HG03097 (cell line): ENCODE measurements around the gene NAP1L1.

Source experiments
- ATAC-seq: cut with Tn5 transposase; IDR thresholded peaks from one replicate; pipeline ENCODE4 v1.9.1; 2021; ENCODE audit not compliant: unreplicated experiment, low FRiP score

NAP1L1 gene

GRCh38 chr12:76083904-76084862 is at the start of gene NAP1L1:
NAP1L1 (minus strand) TSS chr12:76084685; CDS start chr12:76074219, 10,466 bp downstream.
- peak; percentile 95 for ATAC-seq

- ATAC-seq = no peak
Observed at GRCh38 chr12:76127588-76127987, 43.1 kb upstream of the NAP1L1 start.

GRCh38 chr12:76124456-76124855 is 40.0 kb upstream of the NAP1L1 start:
- ATAC-seq = no peak

- ATAC-seq = no peak
Observed at GRCh38 chr12:76123259-76124212, 39.1 kb upstream of the NAP1L1 start.

GRCh38 chr12:76119887-76120286 is 35.4 kb upstream of the NAP1L1 start:
- ATAC-seq = no peak

GRCh38 chr12:76117751-76118150 is 33.3 kb upstream of the NAP1L1 start:
- ATAC-seq = no peak

GRCh38 chr12:76117067-76117691 is 32.7 kb upstream of the NAP1L1 start:
- no peak for ATAC-seq

GRCh38 chr12:76113800-76114757 is 29.6 kb upstream of the NAP1L1 start:
- no peak for ATAC-seq

GRCh38 chr12:76111209-76111749 is 26.8 kb upstream of the NAP1L1 start:
- no peak for ATAC-seq

GRCh38 chr12:76109879-76110278 is 25.4 kb upstream of the NAP1L1 start:
- ATAC-seq = no peak

GRCh38 chr12:76108356-76108755 is 23.9 kb upstream of the NAP1L1 start:
- ATAC-seq = no peak

GRCh38 chr12:76106631-76107030 is 22.1 kb upstream of the NAP1L1 start:
- no peak for ATAC-seq

GRCh38 chr12:76103958-76104357 is 19.5 kb upstream of the NAP1L1 start:
- no peak for ATAC-seq

GRCh38 chr12:76101739-76102385 is 17.4 kb upstream of the NAP1L1 start:
- ATAC-seq = no peak

- no peak for ATAC-seq
Observed at GRCh38 chr12:76096079-76096646, 11.7 kb upstream of the NAP1L1 start.

- ATAC-seq = no peak
Observed at GRCh38 chr12:76094754-76095153, 10.3 kb upstream of the NAP1L1 start.

GRCh38 chr12:76091246-76091754 is 6.8 kb upstream of the NAP1L1 start:
- no peak for ATAC-seq

- ATAC-seq = no peak
Observed at GRCh38 chr12:76085520-76085868, 1.0 kb upstream of the NAP1L1 start.
